ENCODE measurements around the gene PNPLA5. TPM values are rescaled to one million over a fixed set of nuclear protein-coding genes. Genes with fewer than 3 reads are reported as not detected.

The PNPLA5 gene
- total RNA-seq, 1 donor from 2014 or later: not detected

GRCh38 chr22:43923191-43923590 is 31.4 kb upstream of the PNPLA5 start:
- no peak for TF ChIP-seq CTCF (IDR thresholded peaks at IDR 0.05)
- H3K27ac Mint-ChIP-seq (ENCODE audit: unreplicated experiment): peak overlapping the region; percentile 74
- no peaks in the 10 kb centered on the region for H3K27me3 Mint-ChIP-seq (ENCODE audit: unreplicated experiment)
- peak overlapping the region; percentile 78 for H3K4me3 Mint-ChIP-seq (ENCODE audit: unreplicated experiment)
- H3K4me1 Mint-ChIP-seq (ENCODE audit: unreplicated experiment): peaks cover 23% of the 10 kb centered on the region
- no peaks in the 10 kb centered on the region for H3K36me3 Mint-ChIP-seq (ENCODE audit: unreplicated experiment)
- no peaks in the 10 kb centered on the region for H3K9me3 Mint-ChIP-seq (ENCODE audit: unreplicated experiment)
- no peak for DNase-seq (ENCODE audit: extremely low spot score, unreplicated experiment)

GRCh38 chr22:43922123-43922522 is 30.3 kb upstream of the PNPLA5 start:
- H3K4me1 Mint-ChIP-seq (ENCODE audit: unreplicated experiment): peaks cover 23% of the 10 kb centered on the region

GRCh38 chr22:43921370-43921769 is 29.6 kb upstream of the PNPLA5 start:
- H3K4me1 Mint-ChIP-seq (ENCODE audit: unreplicated experiment): peaks cover 23% of the 10 kb centered on the region
- no peaks in the 10 kb centered on the region for H3K27me3 Mint-ChIP-seq (ENCODE audit: unreplicated experiment)

More at GRCh38 chr22:43922123-43922522, 30.3 kb upstream of the PNPLA5 start:
- no peak overlapping the region for H3K27ac Mint-ChIP-seq (ENCODE audit: unreplicated experiment)
- H3K27me3 Mint-ChIP-seq (ENCODE audit: unreplicated experiment): no peaks in the 10 kb centered on the region
- H3K9me3 Mint-ChIP-seq (ENCODE audit: unreplicated experiment): no peaks in the 10 kb centered on the region
- TF ChIP-seq CTCF (IDR thresholded peaks at IDR 0.05): no peak
- no peak overlapping the region for H3K4me3 Mint-ChIP-seq (ENCODE audit: unreplicated experiment)
- DNase-seq (ENCODE audit: extremely low spot score, unreplicated experiment): no peak
- no peaks in the 10 kb centered on the region for H3K36me3 Mint-ChIP-seq (ENCODE audit: unreplicated experiment)

GRCh38 chr22:43919106-43919973 is 27.5 kb upstream of the PNPLA5 start:
- TF ChIP-seq CTCF (IDR thresholded peaks at IDR 0.05): no peak
- H3K27ac Mint-ChIP-seq (ENCODE audit: unreplicated experiment): no peak overlapping the region
- no peaks in the 10 kb centered on the region for H3K36me3 Mint-ChIP-seq (ENCODE audit: unreplicated experiment)
- no peak for DNase-seq (ENCODE audit: extremely low spot score, unreplicated experiment)
- H3K4me1 Mint-ChIP-seq (ENCODE audit: unreplicated experiment): peaks cover 21% of the 10 kb centered on the region
- H3K27me3 Mint-ChIP-seq (ENCODE audit: unreplicated experiment): peaks cover 3% of the 10 kb centered on the region
- no peak overlapping the region for H3K4me3 Mint-ChIP-seq (ENCODE audit: unreplicated experiment)
- H3K9me3 Mint-ChIP-seq (ENCODE audit: unreplicated experiment): no peaks in the 10 kb centered on the region

More at GRCh38 chr22:43921370-43921769, 29.6 kb upstream of the PNPLA5 start:
- no peak overlapping the region for H3K4me3 Mint-ChIP-seq (ENCODE audit: unreplicated experiment)
- DNase-seq (ENCODE audit: extremely low spot score, unreplicated experiment): no peak
- H3K9me3 Mint-ChIP-seq (ENCODE audit: unreplicated experiment): no peaks in the 10 kb centered on the region
- H3K27ac Mint-ChIP-seq (ENCODE audit: unreplicated experiment): no peak overlapping the region
- H3K36me3 Mint-ChIP-seq (ENCODE audit: unreplicated experiment): no peaks in the 10 kb centered on the region
- TF ChIP-seq CTCF (IDR thresholded peaks at IDR 0.05): no peak

- peaks cover 10% of the 10 kb centered on the region for H3K27me3 Mint-ChIP-seq (ENCODE audit: unreplicated experiment)
- DNase-seq (ENCODE audit: extremely low spot score, unreplicated experiment): no peak
- peaks cover 16% of the 10 kb centered on the region for H3K4me1 Mint-ChIP-seq (ENCODE audit: unreplicated experiment)
- H3K4me3 Mint-ChIP-seq (ENCODE audit: unreplicated experiment): no peak overlapping the region
- no peaks in the 10 kb centered on the region for H3K9me3 Mint-ChIP-seq (ENCODE audit: unreplicated experiment)
- no peak overlapping the region for H3K27ac Mint-ChIP-seq (ENCODE audit: unreplicated experiment)
- no peaks in the 10 kb centered on the region for H3K36me3 Mint-ChIP-seq (ENCODE audit: unreplicated experiment)
- no peak for TF ChIP-seq CTCF (IDR thresholded peaks at IDR 0.05)
These were observed 25.7 kb upstream of the PNPLA5 start for GRCh38 chr22:43917521-43917920.
